ENCODE measurements around the gene TSEN15.

- no peak for TF ChIP-seq CTCF (IDR thresholded peaks at IDR 0.05)
- TF ChIP-seq POLR2A (IDR thresholded peaks at IDR 0.05), result no peak
Observed at GRCh38 chr1:184072376-184072775, 20.8 kb downstream of the TSEN15 start.

Measured in heart left ventricle (tissue), 13 donors.